H1 (cell line): ENCODE data around the gene CDX2. TPM values are rescaled to one million over a fixed set of nuclear protein-coding genes. Genes with fewer than 3 reads are reported as not detected.

Experiments used
- CTCF ChIA-PET: fragments of 300-600 bp; sonication (Branson Sonifier 250); formaldehyde crosslinking; loops from one replicate; lab custom pipeline; 2021; ENCODE audit not compliant: partially characterized antibody; lab: Charles Lee
- POLR2A ChIA-PET: fragments of 300-600 bp; sonication (Branson Sonifier 250); formaldehyde crosslinking; loops from one replicate; lab custom pipeline; 2021; ENCODE audit warnings: inconsistent platforms; ENCODE audit not compliant: partially characterized antibody; lab: Charles Lee
- DNase-seq, 2 experiments: peaks; one replicate each; pipeline versions ENCODE4 v3.0.0 to v3.0.0-alpha.2; 2010 to 2022; ENCODE audit warnings: low spot score in 2 of 2, low read depth in 1 of 2, mixed read lengths in 1 of 2
- FAIRE-seq: peaks from 2 replicates; lab custom pipeline; 2011; peaks lifted over from hg19 to GRCh38; lab: Jason Lieb, UNC
- H2AFZ ChIP-seq: 2 replicates; pipeline ENCODE4 v1.8.1; 2012; ENCODE audit warnings: low read length, inconsistent platforms
- H2AK5ac ChIP-seq: 2 replicates; pipeline ENCODE4 v1.6.1; 2013; ENCODE audit warnings: low read depth, low read length
- H2BK120ac ChIP-seq: replicated peaks from 2 replicates; pipeline ENCODE3; 2013; ENCODE audit warnings: low read depth, low read length, inconsistent platforms
- H2BK12ac ChIP-seq: 2 replicates; pipeline ENCODE4 v1.6.1; 2013; ENCODE audit warnings: low read depth, low read length
- H2BK15ac ChIP-seq: 2 replicates; pipeline ENCODE4 v1.6.1; 2013; ENCODE audit warnings: low read length
- H2BK20ac ChIP-seq: 2 replicates; pipeline ENCODE4 v1.6.1; 2013; ENCODE audit warnings: low read length
- H2BK5ac ChIP-seq: 2 replicates; pipeline ENCODE4 v1.6.1; 2013; ENCODE audit warnings: low read depth, low read length
- H3K14ac ChIP-seq: 2 replicates; pipeline ENCODE4 v1.6.1; 2013; ENCODE audit warnings: inconsistent platforms; ENCODE audit not compliant: insufficient read length
- H3K18ac ChIP-seq: 2 replicates; pipeline ENCODE4 v1.6.1; 2013; ENCODE audit warnings: low read length; ENCODE audit errors: extremely low read depth
- H3K23ac ChIP-seq: 2 replicates; pipeline ENCODE4 v1.6.1; 2013; ENCODE audit warnings: inconsistent platforms; ENCODE audit not compliant: insufficient read length
- H3K23me2 ChIP-seq: 2 replicates; pipeline ENCODE4 v1.6.1; 2013; ENCODE audit warnings: low read depth, low read length
- H3K27ac ChIP-seq: 2 replicates; pipeline ENCODE4 v1.6.1; 2011; ENCODE audit warnings: low read depth, low read length, inconsistent platforms
- H3K27me3 ChIP-seq, 4 experiments: replicated peaks in 1 of 4; 1 replicate in 1 of 4; 2 replicates in 3 of 4; pipeline versions ENCODE4 v1.6.1 to v1.8.1; 2011 to 2013; ENCODE audit warnings: low read length in 3 of 4, mild to moderate bottlenecking in 3 of 4, inconsistent platforms in 2 of 4, mixed read lengths in 2 of 4, moderate library complexity in 1 of 4; ENCODE audit not compliant: control insufficient read depth in 3 of 4, insufficient read depth in 3 of 4; ENCODE audit errors: extremely low read depth in 1 of 4
- H3K36me3 ChIP-seq, 4 experiments: 2 replicates each; pipeline versions ENCODE4 v1.6.1 to v1.8.1; 2011 to 2013; ENCODE audit warnings: mild to moderate bottlenecking in 4 of 4, low read length in 3 of 4, moderate library complexity in 2 of 4, control low read depth in 1 of 4, inconsistent platforms in 1 of 4; ENCODE audit not compliant: insufficient read depth in 4 of 4, control insufficient read depth in 2 of 4
- H3K4ac ChIP-seq: replicated peaks from 2 replicates; pipeline ENCODE3; 2013; ENCODE audit warnings: low read length, low read depth, mixed read lengths, inconsistent platforms; ENCODE audit not compliant: insufficient read length
- H3K4me1 ChIP-seq, 4 experiments: replicated peaks in 1 of 4; 1 replicate in 1 of 4; 2 replicates in 3 of 4; pipeline versions ENCODE4 v1.6.1 to v1.8.1; 2011 to 2013; ENCODE audit warnings: low read length in 3 of 4, inconsistent platforms in 2 of 4, mixed read lengths in 1 of 4; ENCODE audit not compliant: insufficient read depth in 4 of 4, control insufficient read depth in 3 of 4
- H3K4me2 ChIP-seq, 2 experiments: 2 replicates each; pipeline versions ENCODE4 v1.6.1 to v1.8.1; 2011 to 2013; ENCODE audit warnings: low read depth in 2 of 2, low read length in 2 of 2, control low read depth in 1 of 2, inconsistent platforms in 1 of 2, mild to moderate bottlenecking in 1 of 2; ENCODE audit not compliant: insufficient read depth in 1 of 2
- H3K4me3 ChIP-seq, 4 experiments: fragments of 200-600, 300-600 bp in 1 of 4; sonication (generic), shearing (Covaris generic), sonication (Bioruptor Twin) in 1 of 4; 2 replicates each; pipeline versions ENCODE4 v1.5.1 to v1.8.1; 2011 to 2016; ENCODE audit warnings: low read length in 4 of 4, low read depth in 3 of 4, control low read depth in 2 of 4, inconsistent platforms in 2 of 4, mild to moderate bottlenecking in 2 of 4, mixed read lengths in 1 of 4, moderate library complexity in 1 of 4; ENCODE audit not compliant: insufficient read depth in 2 of 4; ENCODE audit errors: extremely low read depth in 1 of 4
- H3K56ac ChIP-seq: replicated peaks from 2 replicates; pipeline ENCODE3; 2013; ENCODE audit warnings: low read depth, mild to moderate bottlenecking, mixed read lengths, low read length, inconsistent platforms; ENCODE audit not compliant: insufficient read length
- H3K79me1 ChIP-seq: 2 replicates; pipeline ENCODE4 v1.6.1; 2013; ENCODE audit warnings: low read depth, low read length, control low read depth
- H3K79me2 ChIP-seq, 2 experiments: 2 replicates each; pipeline versions ENCODE4 v1.6.1 to v1.8.1; 2012 to 2013; ENCODE audit warnings: low read length in 2 of 2, mild to moderate bottlenecking in 2 of 2, inconsistent platforms in 1 of 2; ENCODE audit not compliant: insufficient read depth in 2 of 2, control insufficient read depth in 1 of 2
- H3K9ac ChIP-seq, 4 experiments: replicated peaks in 1 of 4; 1 replicate in 1 of 4; 2 replicates in 3 of 4; pipeline versions ENCODE4 v1.6.1 to v1.8.1; 2011 to 2013; ENCODE audit warnings: low read depth in 3 of 4, low read length in 3 of 4, control low read depth in 2 of 4, mild to moderate bottlenecking in 2 of 4, moderate library complexity in 2 of 4, inconsistent platforms in 1 of 4; ENCODE audit errors: extremely low read depth in 1 of 4
- H3K9me3 ChIP-seq, 2 experiments: 2 replicates each; pipeline versions ENCODE4 v1.6.1 to v1.8.1; 2012 to 2013; ENCODE audit warnings: mild to moderate bottlenecking in 2 of 2, moderate library complexity in 2 of 2, control low read depth in 1 of 2, inconsistent platforms in 1 of 2, low read depth in 1 of 2, low read length in 1 of 2, mixed read lengths in 1 of 2; ENCODE audit not compliant: insufficient read depth in 2 of 2
- H4K20me1 ChIP-seq, 2 experiments: replicated peaks in 1 of 2; 2 replicates each; pipeline versions ENCODE3 to v1.8.1; 2011 to 2013; ENCODE audit warnings: inconsistent platforms in 2 of 2, low read length in 2 of 2, mild to moderate bottlenecking in 1 of 2; ENCODE audit not compliant: insufficient read depth in 2 of 2, control insufficient read depth in 1 of 2
- H4K5ac ChIP-seq: 2 replicates; pipeline ENCODE4 v1.6.1; 2013; ENCODE audit warnings: low read length, low read depth, mixed read lengths, inconsistent platforms; ENCODE audit not compliant: insufficient read length
- H4K8ac ChIP-seq: 2 replicates; pipeline ENCODE4 v1.8.0; 2013; ENCODE audit warnings: mild to moderate bottlenecking, moderate library complexity, low read length, inconsistent platforms; ENCODE audit not compliant: insufficient read depth; ENCODE audit errors: extremely low read depth
- H4K91ac ChIP-seq: replicated peaks from 2 replicates; pipeline ENCODE3; 2013; ENCODE audit warnings: low read length, mixed read lengths, inconsistent platforms; ENCODE audit not compliant: insufficient read length
- ASH2L ChIP-seq: fragments of 200-600, 300-600 bp; sonication (generic); IDR thresholded peaks from one replicate; pipeline ENCODE4 v1.7.1; 2017; ENCODE audit warnings: low read length
- GABPA ChIP-seq: IDR thresholded peaks from 2 replicates; pipeline ENCODE4 v1.6.1; 2011; ENCODE audit warnings: mild to moderate bottlenecking, low read length, moderate library complexity, borderline replicate concordance; ENCODE audit not compliant: insufficient read depth
- HDAC6 ChIP-seq: IDR thresholded peaks from one replicate; pipeline ENCODE4 v1.7.1; 2012; ENCODE audit warnings: low read depth, mild to moderate bottlenecking, inconsistent platforms, low read length, moderate library complexity
- RNF2 ChIP-seq: fragments of 200-900, 300-1000 bp; sonication (generic); IDR thresholded peaks from 2 replicates; pipeline ENCODE4 v1.7.1; 2016; ENCODE audit warnings: borderline replicate concordance, low read depth, mild to moderate bottlenecking, antibody characterized with exemption, low read length; ENCODE audit not compliant: poor library complexity, severe bottlenecking; ENCODE audit errors: missing control alignments
- WGBS, 2 experiments: shearing (Covaris generic) in 1 of 2; methylation state at CpG; one replicate each; pipeline versions ENCODE4 v1.1.6 to v1.1.7; 2013 to 2015; ENCODE audit warnings: low lambda C conversion rate in 2 of 2, mixed read lengths in 2 of 2, inconsistent platforms in 1 of 2, low coverage in 1 of 2, missing lambda C conversion rate in 1 of 2; ENCODE audit not compliant: insufficient replicate concordance in 2 of 2, insufficient coverage in 1 of 2, insufficient read length in 1 of 2; ENCODE audit errors: extremely low coverage in 1 of 2, missing lambda C conversion rate in 1 of 2; 5-methylcytosine and 5-hydroxymethylcytosine counted together
- polyA plus RNA-seq, 7 experiments: library from polyadenylated mRNA; depleted of rRNA in 3 of 7; stranded (reverse) in 5 of 7; unstranded in 2 of 7; fragments of >200 nt in 5 of 7; fragments of 200-250 nt in 2 of 7; gene quantifications; 1 replicate in 5 of 7; 2 replicates in 1 of 7; 4 replicates in 1 of 7; pipeline versions ENCODE4 v1.2.1 to v1.2.3, GENCODE V29; 2011 to 2013; ENCODE audit warnings: missing spikeins in 2 of 7, mixed read lengths in 2 of 7
- total RNA-seq: library from RNA; stranded (reverse); fragmentation: NEBNext Ultra II Directional; extraction: Animal tissue kit (Norgen Biotek cat#: 25700); gene quantifications from 2 replicates; pipeline ENCODE4 v1.2.1, GENCODE V29; 2021

CDX2 gene
- total and polyA plus RNA-seq, 2 of the 8 experiments (the other 6 are each of a cell fraction or from before 2014, with no cell fraction given): 0.09 TPM; not detected in 1

- Histone ChIP-seq H3K14ac (no peak overlapping the region), H3K9ac (no peak overlapping the region), H3K79me1 (no peaks in the 10 kb centered on the region), H2BK120ac (no peak overlapping the region), H2AFZ (no peak overlapping the region), H3K23me2 (peaks cover 5% of the 10 kb centered on the region; the same call in 1 of the 2 replicates), H3K36me3 (peaks cover 0 to 12% (median 0%) of the 10 kb centered on the region in 4 experiments; a peak in 1 of 8 replicates), H4K91ac (no peak overlapping the region), H3K4me3 (peak overlapping the region in 1 of 4 experiments; percentile 13; a peak in 3 of 8 replicates), H3K18ac (peak overlapping the region; percentile 62; the same call in 1 of the 2 replicates), H2BK15ac (peak overlapping the region; percentile 55; the same call in 1 of the 2 replicates), H3K56ac (no peak overlapping the region), H3K23ac (no peak overlapping the region), H2BK5ac (peak overlapping the region; percentile 4; the same call in 1 of the 2 replicates), H3K9me3 (no peaks in the 10 kb centered on the region), H3K79me2 (no peaks in the 10 kb centered on the region), H3K4me2 (peak overlapping the region; percentile 42 to 51), H3K27me3 (peaks cover 94 to 100% (median 99%) of the 10 kb centered on the region in 4 experiments), H2AK5ac (peak overlapping the region; percentile 79; the same call in 1 of the 2 replicates), H2BK12ac (peak overlapping the region; percentile 98), H4K20me1 (peaks cover 20 to 43% of the 10 kb centered on the region in 2 experiments), H3K4ac (no peak overlapping the region), H3K27ac (no peak overlapping the region), H4K8ac (no peak overlapping the region), H3K4me1 (peaks cover 5 to 47% (median 31%) of the 10 kb centered on the region in 4 experiments), H2BK20ac (peak overlapping the region; percentile 44; the same call in 1 of the 2 replicates), H4K5ac (no peak overlapping the region)
- ChIA-PET CTCF (interaction anchor here (0.6 to 20.5 kb wide), 18 partner anchors 4 to 610 kb away, joined by 3 to 283 read pairs (median 4); partner anchors contain the start of genes CDX2, GSX1 and URAD), POLR2A (interaction anchor here (1.1 to 1.9 kb wide), 4 partner anchors 10 to 52 kb away, joined by 3 to 8 read pairs (median 4); partner anchors contain the start of gene PDX1)
- no peak for DNase-seq
- no peak for FAIRE-seq
- TF ChIP-seq RNF2 (peak; percentile 20), GABPA (no peak), HDAC6 (no peak), ASH2L (no peak)
- WGBS, 2 experiments: 30% methylated on average over 7 of the region's 7 CpGs; no CpG with 5 or more reads in 1 of the 2 experiments
Measured at GRCh38 chr13:27971776-27972477, 2.8 kb upstream of the CDX2 start.
